ENCODE results near the gene TSC22D3.

Gene TSC22D3

DNA sequence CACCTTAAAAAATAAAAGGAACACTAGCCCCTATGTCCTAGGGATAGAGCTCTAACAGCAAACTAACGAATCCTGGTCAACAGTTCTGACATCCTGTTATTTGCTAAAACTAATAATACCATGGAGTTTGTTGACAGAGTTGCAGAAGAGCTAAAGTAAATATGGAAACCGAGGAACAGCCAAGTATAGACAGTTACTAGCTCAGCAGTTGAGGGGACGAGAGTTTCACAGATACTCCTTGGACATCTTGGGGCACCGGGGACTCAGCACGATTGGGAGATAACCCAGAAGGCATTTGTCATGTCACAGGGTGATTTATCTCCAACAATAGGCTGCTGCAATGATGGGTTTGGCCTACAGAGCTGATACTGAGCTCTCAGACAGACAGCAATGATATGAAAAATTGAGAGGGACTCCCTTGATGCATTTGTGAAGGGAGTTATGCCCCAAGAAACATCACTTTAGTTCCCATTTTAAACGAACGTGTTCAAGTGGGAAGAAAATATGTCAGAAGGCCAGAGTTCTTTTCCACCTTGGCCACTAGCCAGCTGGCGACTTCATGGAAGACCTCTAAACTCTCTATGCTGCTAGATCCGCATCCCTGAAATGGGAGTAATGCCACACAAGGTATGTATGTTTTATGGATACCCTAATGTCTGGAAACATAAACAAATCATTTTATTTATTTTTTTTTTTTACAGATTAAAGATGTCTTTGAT, 48.6 kb downstream of the TSC22D3 start:
- no peak for FAIRE-seq
- TF ChIP-seq TAF1 (IDR thresholded peaks at IDR 0.05; ENCODE audit: borderline replicate concordance, low read depth, low read length) (no peak), POLR2AphosphoS5 (IDR thresholded peaks at IDR 0.05; ENCODE audit: low read depth, low read length) (no peak), POLR2A (IDR thresholded peaks at IDR 0.05; ENCODE audit: low read depth, low read length) (no peak)
- DNase-seq (ENCODE audit: insufficient read length), result no peak

DNA sequence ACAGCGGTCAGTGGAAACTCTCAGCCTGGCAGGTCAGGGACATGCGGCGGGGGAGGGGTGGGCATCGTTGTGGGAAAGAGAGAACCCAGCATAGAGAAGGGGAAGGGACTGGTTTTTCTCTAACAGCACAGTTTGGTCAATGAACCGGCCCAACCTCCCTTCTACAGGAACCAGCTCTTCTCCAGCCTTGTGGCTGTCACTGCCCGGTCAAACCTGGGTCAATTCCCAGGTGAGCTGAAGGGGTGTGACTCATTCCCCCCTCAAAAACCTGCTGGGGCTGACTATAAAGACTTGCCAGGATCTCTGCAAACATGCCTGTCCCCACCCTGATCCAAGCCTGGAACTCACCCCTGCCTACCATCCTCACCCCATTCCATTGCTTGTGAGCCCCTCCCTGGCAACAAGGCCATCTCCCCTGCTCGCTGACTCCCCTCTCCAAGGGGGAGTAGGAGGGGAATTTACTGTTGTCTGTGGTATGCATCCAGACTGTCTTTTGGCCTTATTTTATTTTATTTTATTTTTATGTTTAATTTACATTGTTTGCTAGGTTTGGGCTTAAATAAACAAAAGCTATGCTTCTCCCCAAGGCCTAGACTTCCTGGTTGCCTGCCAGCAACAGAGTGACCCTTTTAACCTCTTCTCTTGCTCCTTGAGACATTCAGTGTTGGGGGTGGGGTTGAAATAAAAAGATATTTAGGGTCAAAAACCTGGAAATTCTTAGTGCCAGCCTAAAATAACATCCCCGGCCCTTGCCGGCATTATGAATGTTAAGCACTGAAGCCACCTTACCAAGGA, 49.6 kb downstream of the TSC22D3 start:
- TF ChIP-seq TAF1 (IDR thresholded peaks at IDR 0.05; ENCODE audit: borderline replicate concordance, low read depth, low read length), result no peak
- no peak for TF ChIP-seq POLR2A (IDR thresholded peaks at IDR 0.05; ENCODE audit: low read depth, low read length)
- TF ChIP-seq POLR2AphosphoS5 (IDR thresholded peaks at IDR 0.05; ENCODE audit: low read depth, low read length), result no peak
- DNase-seq (ENCODE audit: insufficient read length), result no peak
- FAIRE-seq, result no peak

DNA sequence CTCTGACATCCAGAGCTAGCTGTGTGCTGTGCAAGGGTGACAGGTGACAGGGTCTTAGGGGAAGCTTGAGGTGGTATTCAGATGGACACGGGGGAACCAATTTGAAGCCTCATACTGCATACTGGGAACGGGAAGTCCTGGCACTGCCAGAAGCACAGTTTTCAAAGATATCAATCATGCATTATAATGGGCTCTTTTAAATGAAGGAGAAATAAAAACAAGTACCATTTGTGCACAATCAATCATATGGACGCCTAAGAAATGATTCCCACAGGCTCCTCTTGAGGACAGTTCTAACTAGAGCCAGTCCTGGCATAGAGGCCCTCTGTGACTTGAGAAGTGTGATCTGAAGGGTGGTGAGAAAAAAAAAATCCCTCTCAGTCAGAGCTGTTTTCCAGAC, 50.9 kb downstream of the TSC22D3 start:
- DNase-seq (ENCODE audit: insufficient read length) (no peak), FAIRE-seq (no peak)
- TF ChIP-seq POLR2A (IDR thresholded peaks at IDR 0.05; ENCODE audit: low read depth, low read length), result no peak
- TF ChIP-seq POLR2AphosphoS5 (IDR thresholded peaks at IDR 0.05; ENCODE audit: low read depth, low read length), result no peak
- TF ChIP-seq TAF1 (IDR thresholded peaks at IDR 0.05; ENCODE audit: borderline replicate concordance, low read depth, low read length), result no peak

DNA sequence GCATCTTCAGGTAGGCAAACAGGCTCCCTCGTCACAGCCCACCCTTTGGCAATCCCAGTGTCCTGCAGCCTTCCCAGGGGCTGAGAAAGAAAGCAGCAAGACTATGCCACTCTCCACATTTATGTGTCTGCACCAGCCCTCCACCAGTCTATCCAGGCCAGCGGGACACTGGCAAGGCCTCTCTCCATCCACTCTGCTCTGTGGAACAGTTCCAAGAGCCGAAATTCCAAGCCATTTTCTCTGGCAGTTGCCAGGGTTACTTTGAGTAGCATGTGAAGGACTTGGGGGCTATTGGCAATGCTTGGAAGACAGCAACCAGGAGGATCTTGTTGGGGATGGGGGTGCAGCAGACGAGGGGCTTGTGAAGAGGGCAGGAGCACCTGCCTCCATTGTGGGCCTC, 52.1 kb downstream of the TSC22D3 start:
- no peak for FAIRE-seq
- TF ChIP-seq TAF1 (IDR thresholded peaks at IDR 0.05; ENCODE audit: borderline replicate concordance, low read depth, low read length) (no peak), POLR2A (IDR thresholded peaks at IDR 0.05; ENCODE audit: low read depth, low read length) (no peak), POLR2AphosphoS5 (IDR thresholded peaks at IDR 0.05; ENCODE audit: low read depth, low read length) (no peak)

DNA sequence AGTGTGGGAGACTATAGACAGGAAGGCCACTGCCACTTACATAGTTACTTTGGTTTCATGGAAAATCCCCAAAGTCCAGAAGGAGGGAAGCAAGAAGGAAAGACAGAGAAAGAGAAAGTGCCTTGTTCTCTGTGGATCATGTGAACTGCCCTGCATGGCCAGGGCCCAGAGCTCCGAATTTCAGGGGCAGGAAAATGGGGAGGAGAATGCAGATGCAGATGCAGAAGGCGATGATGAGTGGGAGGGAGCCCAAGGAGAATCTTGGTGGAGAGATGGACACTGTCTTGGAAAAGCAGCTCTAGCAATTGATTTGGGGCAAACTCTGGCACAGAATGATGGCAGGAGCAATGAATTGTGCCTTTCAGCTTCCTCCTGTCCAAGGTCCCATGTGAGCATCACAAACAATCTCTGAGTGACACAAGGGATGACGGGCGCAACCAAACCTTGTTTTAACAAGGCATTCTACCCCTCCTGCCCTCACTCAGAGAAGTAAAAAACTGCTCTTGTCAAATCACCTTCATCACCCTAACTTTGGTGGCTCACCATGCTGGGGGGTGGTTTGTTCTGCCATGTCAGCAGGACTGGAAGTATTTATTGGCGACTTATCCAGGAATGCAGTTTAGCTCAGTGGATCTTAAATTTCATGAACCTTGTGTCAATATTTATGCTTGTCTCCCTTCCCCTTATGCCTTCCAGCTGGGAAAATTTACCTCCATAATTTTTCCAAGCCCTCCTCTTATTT, 53.5 kb downstream of the TSC22D3 start:
- no peak for TF ChIP-seq TAF1 (IDR thresholded peaks at IDR 0.05; ENCODE audit: borderline replicate concordance, low read depth, low read length)
- no peak for TF ChIP-seq POLR2A (IDR thresholded peaks at IDR 0.05; ENCODE audit: low read depth, low read length)
- no peak for TF ChIP-seq POLR2AphosphoS5 (IDR thresholded peaks at IDR 0.05; ENCODE audit: low read depth, low read length)
- FAIRE-seq (peak; percentile 9), DNase-seq (ENCODE audit: insufficient read length) (no peak)

More for the DNA sequence above, 52.1 kb downstream of the TSC22D3 start:
- DNase-seq (ENCODE audit: insufficient read length), result no peak

DNA sequence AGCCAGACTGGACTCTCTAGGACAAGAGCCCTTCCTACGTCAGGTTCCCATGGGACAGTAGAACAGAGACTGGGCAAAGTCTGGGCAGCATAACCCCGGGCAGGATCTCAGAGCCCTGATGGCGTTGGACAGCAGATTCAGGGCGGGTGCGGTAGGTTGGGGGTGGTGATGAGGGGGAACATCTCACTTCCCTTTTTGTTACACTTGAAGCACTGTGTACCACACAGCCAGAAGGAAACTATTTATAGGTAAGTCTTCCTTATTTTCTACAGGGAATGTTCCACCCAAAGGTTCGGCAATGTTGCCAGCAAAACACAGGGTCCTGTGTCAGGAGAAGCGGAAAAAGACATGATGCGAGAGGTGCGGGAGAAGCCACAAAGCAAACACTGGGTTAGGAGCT, 54.3 kb downstream of the TSC22D3 start:
- no peak for DNase-seq (ENCODE audit: insufficient read length)
- peak; percentile 74 for FAIRE-seq
- TF ChIP-seq POLR2A (IDR thresholded peaks at IDR 0.05; ENCODE audit: low read depth, low read length), result no peak
- TF ChIP-seq POLR2AphosphoS5 (IDR thresholded peaks at IDR 0.05; ENCODE audit: low read depth, low read length), result no peak
- TF ChIP-seq TAF1 (IDR thresholded peaks at IDR 0.05; ENCODE audit: borderline replicate concordance, low read depth, low read length), result no peak

DNA sequence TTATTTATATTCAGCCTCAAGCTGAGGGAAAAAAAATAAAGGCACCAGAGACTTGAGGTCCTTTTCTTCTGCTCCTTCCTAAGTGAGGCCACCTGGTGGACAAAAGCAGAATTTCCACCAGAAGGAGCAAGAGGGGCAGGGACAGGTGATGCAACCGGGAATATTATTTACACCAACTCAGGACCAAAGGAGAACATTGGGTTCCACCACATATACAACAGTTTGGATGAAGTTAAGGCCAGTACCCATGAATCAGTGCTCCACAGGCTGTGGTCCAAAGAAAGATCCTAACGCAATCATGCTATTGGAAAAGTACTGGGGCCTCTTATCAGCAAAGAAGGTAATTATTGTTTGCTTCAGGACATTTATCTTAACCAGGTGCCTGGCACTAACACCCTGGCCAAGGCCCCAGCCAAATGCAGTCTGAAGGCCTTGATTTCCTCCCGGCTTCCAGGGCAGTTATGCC, 57.4 kb downstream of the TSC22D3 start:
- TF ChIP-seq POLR2AphosphoS5 (IDR thresholded peaks at IDR 0.05; ENCODE audit: low read depth, low read length), result no peak
- no peak for TF ChIP-seq TAF1 (IDR thresholded peaks at IDR 0.05; ENCODE audit: borderline replicate concordance, low read depth, low read length)
- no peak for TF ChIP-seq POLR2A (IDR thresholded peaks at IDR 0.05; ENCODE audit: low read depth, low read length)
- DNase-seq (ENCODE audit: insufficient read length) (no peak), FAIRE-seq (peak; percentile 93)

DNA sequence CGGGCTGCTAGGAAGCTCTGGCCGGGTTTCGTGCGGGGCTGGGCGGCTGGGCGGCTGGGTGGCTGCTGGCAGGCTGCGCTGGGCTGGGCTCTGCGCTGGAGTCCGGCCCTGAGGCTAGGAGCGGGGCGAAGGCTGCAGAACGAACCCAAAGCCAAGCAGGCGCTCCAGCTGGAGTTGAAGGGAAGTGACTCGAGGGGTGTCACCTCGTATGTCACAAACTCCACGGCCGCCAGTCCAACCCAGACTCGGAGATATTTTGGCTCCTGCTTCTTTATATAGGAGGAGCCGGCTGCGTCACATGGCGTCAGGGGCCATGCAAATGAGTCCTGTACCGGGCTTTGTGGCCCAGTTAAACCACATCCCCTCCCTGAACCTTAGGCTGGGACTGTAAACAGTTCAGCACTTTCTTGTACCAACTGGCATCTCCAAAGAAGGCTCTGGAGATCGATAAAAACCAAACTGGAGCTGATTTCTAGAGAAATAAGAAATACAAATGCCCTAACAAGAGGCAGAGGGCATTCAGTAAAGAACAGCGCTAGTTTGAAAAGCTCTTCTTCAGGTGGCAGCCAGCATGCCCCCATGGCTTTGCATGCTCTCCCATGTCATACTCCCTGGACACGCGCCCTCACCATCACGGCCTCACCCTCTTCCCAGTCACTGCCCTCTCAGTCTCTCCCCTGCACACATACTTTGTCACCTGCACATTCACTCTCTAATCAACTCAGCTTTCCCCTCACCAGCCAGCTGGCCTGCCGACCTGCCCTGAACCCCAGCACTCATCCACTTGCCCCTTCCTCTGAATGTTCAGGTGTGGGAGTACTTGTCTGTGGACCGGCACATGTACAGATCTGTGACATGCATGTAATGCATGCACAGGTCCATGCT, 58.5 kb downstream of the TSC22D3 start:
- DNase-seq (ENCODE audit: insufficient read length), result peak; percentile 47
- FAIRE-seq, result peak; percentile 94
- TF ChIP-seq TAF1 (IDR thresholded peaks at IDR 0.05; ENCODE audit: borderline replicate concordance, low read depth, low read length) (no peak), POLR2A (IDR thresholded peaks at IDR 0.05; ENCODE audit: low read depth, low read length) (peak; percentile 99), POLR2AphosphoS5 (IDR thresholded peaks at IDR 0.05; ENCODE audit: low read depth, low read length) (peak; percentile 95)

DNA sequence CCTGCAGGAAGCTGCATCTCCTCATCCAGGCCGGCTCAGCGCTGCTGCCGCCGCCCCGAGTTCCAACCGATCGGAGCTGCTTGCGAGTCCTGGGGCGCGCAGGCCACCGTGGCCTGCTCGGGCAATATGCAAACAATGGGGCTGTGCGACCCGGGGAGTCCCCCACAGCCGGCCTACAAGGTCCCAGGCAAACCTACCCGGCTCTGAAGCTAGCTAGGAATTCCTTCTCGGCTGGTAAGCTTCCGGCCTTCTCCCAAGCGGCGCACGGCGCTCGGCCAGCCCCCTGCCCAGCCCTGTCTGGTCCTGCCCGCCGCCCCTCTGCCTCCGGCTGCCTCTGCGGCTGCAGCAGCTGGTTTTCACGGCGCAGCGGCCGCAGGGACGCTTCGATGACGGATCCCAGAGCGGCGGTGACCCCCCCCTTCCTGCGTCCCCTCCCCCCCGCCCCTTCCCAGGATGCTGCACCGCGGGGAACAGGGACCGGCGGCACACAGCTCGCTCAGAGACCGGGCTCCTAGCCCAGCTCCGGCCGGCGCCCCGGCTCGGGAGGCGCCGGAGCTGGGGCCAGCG, 59.4 kb downstream of the TSC22D3 start:
- no peak for TF ChIP-seq TAF1 (IDR thresholded peaks at IDR 0.05; ENCODE audit: borderline replicate concordance, low read depth, low read length)
- TF ChIP-seq POLR2A (IDR thresholded peaks at IDR 0.05; ENCODE audit: low read depth, low read length), result no peak
- TF ChIP-seq POLR2AphosphoS5 (IDR thresholded peaks at IDR 0.05; ENCODE audit: low read depth, low read length), result no peak
- no peak for FAIRE-seq
- DNase-seq (ENCODE audit: insufficient read length), result no peak
